A549 (cell line): Measurements from ENCODE around the gene SMCO4. TPM values are rescaled to one million over a fixed set of nuclear protein-coding genes. Genes with fewer than 3 reads are reported as not detected.
"Not testable (repeated sequence)": the region's sequence is repeated elsewhere in the genome, so short reads cannot be mapped to it uniquely, and the experiment has no call there.

ENCODE experiments used
- ATAC-seq, 2 experiments: fragments of 200-7000 bp in 1 of 2; fragments of >200 bp in 1 of 2; cut with Nextera tagmentation in 1 of 2; cut with Tn5 transposase in 1 of 2; 3 replicates each; pipeline versions ENCODE4 v1.8.0 to v1.9.1; 2018 to 2020; ENCODE audit warnings: mild to moderate bottlenecking in 1 of 2, moderate library complexity in 1 of 2
- CTCF ChIA-PET: fragments of 300-600 bp; sonication (Branson Sonifier 250); formaldehyde crosslinking; extraction: SDS; loops from one replicate; lab custom pipeline; 2021; ENCODE audit warnings: antibody characterized with exemption, inconsistent platforms; lab: Yijun Ruan, JAX
- POLR2A ChIA-PET: fragments of 350-600 bp; formaldehyde crosslinking; extraction: SDS; loops from one replicate; lab custom pipeline; 2021; ENCODE audit warnings: antibody characterized with exemption, inconsistent platforms; lab: Yijun Ruan, JAX
- DNase-seq, 2 experiments: peaks; one replicate each; pipeline versions ENCODE4 v3.0.0 to v3.0.0-alpha.2; 2011 to 2016; ENCODE audit warnings: low read depth in 1 of 2, low spot score in 1 of 2
- FAIRE-seq: peaks from 2 replicates; lab custom pipeline; 2011; peaks lifted over from hg19 to GRCh38; lab: Jason Lieb, UNC
- H3K27ac ChIP-seq, 2 experiments: fragments of >200 bp; sonication (Bioruptor Twin); formaldehyde crosslinking; 3 replicates each; pipeline ENCODE4 v1.5.1; 2016 to 2017
- H3K4me1 ChIP-seq: fragments of >200 bp; sonication (Bioruptor Twin); formaldehyde crosslinking; 3 replicates; pipeline ENCODE4 v1.6.1; 2016
- H3K4me2 ChIP-seq: fragments of >200 bp; sonication (Bioruptor Twin); formaldehyde crosslinking; 3 replicates; pipeline ENCODE4 v1.6.1; 2016
- H3K4me3 ChIP-seq: fragments of >200 bp; sonication (Bioruptor Twin); formaldehyde crosslinking; 3 replicates; pipeline ENCODE4 v1.5.1; 2016
- H3K9me3 ChIP-seq: fragments of >200 bp; sonication (Bioruptor Twin); formaldehyde crosslinking; 3 replicates; pipeline ENCODE4 v1.6.1; 2016
- CBX2 ChIP-seq: fragments of 200-600 bp; sonication (generic); IDR thresholded peaks from 2 replicates; pipeline ENCODE4 v1.6.1; 2016; ENCODE audit warnings: low read depth, mild to moderate bottlenecking, borderline replicate concordance
- CHD4 ChIP-seq: fragments of 200-600 bp; sonication (generic); IDR thresholded peaks from 2 replicates; pipeline ENCODE4 v1.6.1; 2016; ENCODE audit warnings: antibody characterized with exemption, mild to moderate bottlenecking, borderline replicate concordance
- EHMT2 ChIP-seq: fragments of 200-600 bp; sonication (generic); IDR thresholded peaks from 2 replicates; pipeline ENCODE4 v1.6.1; 2016; ENCODE audit warnings: antibody characterized with exemption, low read depth, mild to moderate bottlenecking, moderate library complexity
- ESRRA ChIP-seq: fragments of 150-350 bp; IDR thresholded peaks from 2 replicates; pipeline ENCODE4 v1.6.1; 2014; ENCODE audit warnings: mild to moderate bottlenecking, low read length, borderline replicate concordance
- FOXS1 ChIP-seq: fragments of 250-450 bp; sonication (Bioruptor Pico); IDR thresholded peaks from 2 replicates; pipeline ENCODE4 v1.5.0; 2020; ENCODE audit warnings: mild to moderate bottlenecking, moderate library complexity
- HDAC2 ChIP-seq: fragments of 200-600 bp; sonication (generic); IDR thresholded peaks from 2 replicates; pipeline ENCODE4 v1.6.1; 2016
- HEYL ChIP-seq: fragments of 250-450 bp; sonication (Bioruptor Pico); IDR thresholded peaks from 2 replicates; pipeline ENCODE4 v1.8.0; 2021; ENCODE audit warnings: mild to moderate bottlenecking, moderate library complexity
- MAFK ChIP-seq: fragments of 450-650 bp; IDR thresholded peaks from 2 replicates; pipeline ENCODE4 v1.6.1; 2014; ENCODE audit not compliant: partially characterized antibody
- MAZ ChIP-seq: fragments of 150-350 bp; IDR thresholded peaks from 2 replicates; pipeline ENCODE4 v1.6.1; 2014; ENCODE audit warnings: antibody characterized with exemption, low read depth, low read length, borderline replicate concordance
- MYC ChIP-seq: IDR thresholded peaks from 2 replicates; pipeline ENCODE4 v1.6.1; 2012; ENCODE audit warnings: mild to moderate bottlenecking, inconsistent platforms, low read length, improper control_type of control experiment, borderline replicate concordance
- NR3C1 ChIP-seq: fragments of >200 bp; sonication (Bioruptor Twin); formaldehyde crosslinking; IDR thresholded peaks from 3 replicates; pipeline ENCODE4 v1.6.1; 2017
- PBX3 ChIP-seq: IDR thresholded peaks from 2 replicates; pipeline ENCODE4 v1.6.1; 2012
- POLR2A ChIP-seq: IDR thresholded peaks from 2 replicates; pipeline ENCODE4 v1.6.1; 2012; ENCODE audit warnings: mild to moderate bottlenecking, low read length
- RCOR1 ChIP-seq: fragments of 150-350 bp; IDR thresholded peaks from 2 replicates; pipeline ENCODE4 v1.6.1; 2014; ENCODE audit warnings: antibody characterized with exemption, low read length, low read depth
- RFX5 ChIP-seq: fragments of 450-650 bp; IDR thresholded peaks from 2 replicates; pipeline ENCODE4 v1.7.1; 2014; ENCODE audit warnings: antibody characterized with exemption, mild to moderate bottlenecking, moderate library complexity
- WGBS: methylation state at CpG from one replicate; pipeline ENCODE4 v1.1.6; 2017; ENCODE audit errors: missing lambda C conversion rate; 5-methylcytosine and 5-hydroxymethylcytosine counted together
- polyA plus RNA-seq, 4 experiments: library from polyadenylated mRNA; depleted of rRNA in 3 of 4; stranded (reverse); fragments of >200 nt; fragmentation: RNase III in 1 of 4; extraction: RNeasy Plus Mini Kit Qiagen cat#74134 plus additional on column Dnase treatment in 1 of 4; gene quantifications; 2 replicates in 3 of 4; 3 replicates in 1 of 4; pipeline ENCODE4 v1.2.3, GENCODE V29; 2011 to 2017
- TF ChIP-seq, protein P1 (sequence below): fragments of 250-450 bp; sonication (Bioruptor Pico); IDR thresholded peaks from 2 replicates; pipeline ENCODE4 v1.5.0; 2021; ENCODE audit warnings: mild to moderate bottlenecking, moderate library complexity, borderline replicate concordance

SMCO4 gene
- polyA plus RNA-seq, 2 of the 4 experiments (the other 2 are of a cell fraction) = 11.9 to 14.8 TPM

- ChIA-PET CTCF (interaction anchor here (1.3 kb wide), 1 partner anchor 354 kb away, joined by 3 read pairs; no protein-coding TSS in a partner anchor), POLR2A (no interaction called here)
- Histone ChIP-seq H3K4me1 (peaks cover 17% of the 10 kb centered on the region; the same call in 2 of the 3 replicates), H3K9me3 (no peaks in the 10 kb centered on the region), H3K4me3 (no peak overlapping the region), H3K4me2 (no peak overlapping the region), H3K27ac (no peak overlapping the region)
- DNase-seq (no peak), FAIRE-seq (no peak), ATAC-seq (no peak)
- WGBS = 67% methylated on average over 1 of the region's 1 CpG
- TF ChIP-seq RCOR1 (no peak), FOXS1 (CRISPR knock-in tag) (no peak), NR3C1 (no peak), MAZ (no peak)
These were observed 46.2 kb upstream of the SMCO4 start for GRCh38 chr11:93589347-93589746.

DNA sequence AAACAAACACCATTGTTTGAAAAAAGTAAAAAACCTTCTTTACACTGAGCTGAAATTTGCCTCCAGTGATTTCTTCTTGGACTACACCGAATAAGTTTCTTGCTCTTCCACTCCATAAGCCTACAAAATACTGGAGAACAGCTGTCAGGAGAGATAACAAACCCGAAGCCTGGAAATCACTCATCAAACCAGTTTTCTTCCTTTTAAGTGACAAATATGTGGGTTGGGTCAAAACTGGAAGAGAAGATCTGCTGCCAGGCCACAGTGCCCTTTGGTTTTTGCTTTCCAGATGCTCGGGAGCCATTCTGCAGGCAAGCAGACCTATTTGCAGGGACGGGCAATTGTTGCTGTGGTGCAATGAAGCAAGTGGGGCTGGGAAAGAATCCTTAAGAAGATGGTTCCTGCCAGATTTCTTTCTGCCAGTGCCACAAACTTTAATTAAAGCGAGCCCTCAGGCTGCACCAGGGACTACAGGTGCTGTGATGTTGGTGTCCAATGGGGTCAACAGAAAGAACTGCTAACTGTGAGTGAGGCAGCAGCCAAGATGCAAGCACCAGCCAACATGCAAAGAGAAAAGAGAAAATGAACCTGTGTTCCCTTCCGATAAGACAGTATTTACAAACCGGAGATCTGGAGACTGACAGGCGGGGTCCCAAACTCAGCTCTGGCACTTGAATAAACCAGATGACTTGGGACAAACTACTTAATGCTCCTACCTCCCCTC, 44.8 kb upstream of the SMCO4 start:
- TF ChIP-seq ESRRA = no peak
- Histone ChIP-seq H3K4me2 (no peak overlapping the region), H3K27ac (no peak overlapping the region), H3K4me1 (peaks cover 17% of the 10 kb centered on the region; the same call in 2 of the 3 replicates), H3K9me3 (no peaks in the 10 kb centered on the region), H3K4me3 (no peak overlapping the region)
- POLR2A ChIA-PET = no interaction called here
- ATAC-seq (no peak), DNase-seq (no peak), FAIRE-seq (no peak)
- CTCF ChIA-PET = no interaction called here
- whole genome bisulfite sequencing = 64% methylated on average over 8 of the region's 8 CpGs

- CTCF ChIA-PET, H3K4me3 ChIP-seq, H3K9me3 ChIP-seq, H3K4me2 ChIP-seq, H3K27ac ChIP-seq, ATAC-seq, FAIRE-seq, POLR2A ChIA-PET, DNase-seq: not testable (repeated sequence)
- peaks cover 17% of the 10 kb centered on the region; the same call in 2 of the 3 replicates for H3K4me1 ChIP-seq
- 67% methylated on average over 1 of the region's 1 CpG for WGBS
These were observed 44.2 kb upstream of the SMCO4 start for GRCh38 chr11:93587425-93587824.

DNA sequence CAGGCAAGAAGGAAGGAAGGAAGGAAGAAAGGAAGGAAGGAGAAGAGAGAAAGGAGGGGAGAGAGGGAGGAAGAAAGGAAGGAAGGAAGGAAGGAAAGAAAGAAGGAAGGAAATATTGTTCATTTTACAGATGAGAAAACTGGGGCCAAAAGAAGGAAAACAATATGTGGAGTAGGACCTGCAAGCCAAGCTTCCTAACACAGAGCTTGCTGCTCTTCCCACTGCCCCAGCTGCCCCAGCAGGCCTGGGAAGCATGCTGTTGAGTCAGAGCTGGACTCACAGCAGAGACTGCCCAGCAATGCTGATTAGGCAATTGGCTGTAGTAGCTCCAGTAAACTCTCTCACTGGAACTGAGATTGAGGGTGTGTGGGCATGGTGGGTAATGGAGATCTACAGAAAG, 42.6 kb upstream of the SMCO4 start:
- FAIRE-seq = no peak
- POLR2A ChIA-PET = interaction anchor here (1.0 kb wide), 1 partner anchor 156 kb away, joined by 4 read pairs; the partner anchor contains the start of genes C11orf54 and TAF1D

GRCh38 chr11:93583490-93583889, 40.3 kb upstream of the SMCO4 start:
- Histone ChIP-seq H3K4me3 (no peak overlapping the region), H3K27ac (no peak overlapping the region), H3K4me1 (peaks cover 9% of the 10 kb centered on the region; the same call in 2 of the 3 replicates), H3K9me3 (no peaks in the 10 kb centered on the region), H3K4me2 (no peak overlapping the region)
- no peak for TF ChIP-seq NR3C1
- TF ChIP-seq MYC = no peak
- no peak for TF ChIP-seq PBX3
- no peak for TF ChIP-seq CHD4
- TF ChIP-seq CBX2 = no peak
- no peak for TF ChIP-seq EHMT2
- TF ChIP-seq HEYL (CRISPR knock-in tag) = no peak
- TF ChIP-seq, protein P1, sequence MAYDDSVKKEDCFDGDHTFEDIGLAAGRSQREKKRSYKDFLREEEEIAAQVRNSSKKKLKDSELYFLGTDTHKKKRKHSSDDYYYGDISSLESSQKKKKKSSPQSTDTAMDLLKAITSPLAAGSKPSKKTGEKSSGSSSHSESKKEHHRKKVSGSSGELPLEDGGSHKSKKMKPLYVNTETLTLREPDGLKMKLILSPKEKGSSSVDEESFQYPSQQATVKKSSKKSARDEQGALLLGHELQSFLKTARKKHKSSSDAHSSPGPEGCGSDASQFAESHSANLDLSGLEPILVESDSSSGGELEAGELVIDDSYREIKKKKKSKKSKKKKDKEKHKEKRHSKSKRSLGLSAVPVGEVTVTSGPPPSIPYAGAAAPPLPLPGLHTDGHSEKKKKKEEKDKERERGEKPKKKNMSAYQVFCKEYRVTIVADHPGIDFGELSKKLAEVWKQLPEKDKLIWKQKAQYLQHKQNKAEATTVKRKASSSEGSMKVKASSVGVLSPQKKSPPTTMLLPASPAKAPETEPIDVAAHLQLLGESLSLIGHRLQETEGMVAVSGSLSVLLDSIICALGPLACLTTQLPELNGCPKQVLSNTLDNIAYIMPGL (CRISPR knock-in tag) = no peak
- TF ChIP-seq RFX5 = no peak
- ChIA-PET CTCF (no interaction called here), POLR2A (no interaction called here)
- ATAC-seq = no peak
- no peak for FAIRE-seq
- no peak for DNase-seq

More for the DNA sequence above, 42.6 kb upstream of the SMCO4 start:
- no peak overlapping the region for H3K4me2 ChIP-seq
- H3K4me3 ChIP-seq = no peak overlapping the region
- H3K27ac ChIP-seq = peak overlapping the region in 1 of 2 experiments; percentile 72; a peak in 3 of 6 replicates
- H3K4me1 ChIP-seq = peaks cover 9% of the 10 kb centered on the region; the same call in 2 of the 3 replicates
- H3K9me3 ChIP-seq = no peaks in the 10 kb centered on the region
- CTCF ChIA-PET = interaction anchor here (1.2 kb wide), 1 partner anchor 351 kb away, joined by 3 read pairs; no protein-coding TSS in a partner anchor
- ATAC-seq (peak; percentile 86 to 97), DNase-seq (peak; percentile 19 to 33)
- no peak for TF ChIP-seq POLR2A
- TF ChIP-seq MAFK = peak; percentile 59
- no peak for TF ChIP-seq HDAC2
